Measurements from ENCODE around the gene GNAQ.

DNA sequence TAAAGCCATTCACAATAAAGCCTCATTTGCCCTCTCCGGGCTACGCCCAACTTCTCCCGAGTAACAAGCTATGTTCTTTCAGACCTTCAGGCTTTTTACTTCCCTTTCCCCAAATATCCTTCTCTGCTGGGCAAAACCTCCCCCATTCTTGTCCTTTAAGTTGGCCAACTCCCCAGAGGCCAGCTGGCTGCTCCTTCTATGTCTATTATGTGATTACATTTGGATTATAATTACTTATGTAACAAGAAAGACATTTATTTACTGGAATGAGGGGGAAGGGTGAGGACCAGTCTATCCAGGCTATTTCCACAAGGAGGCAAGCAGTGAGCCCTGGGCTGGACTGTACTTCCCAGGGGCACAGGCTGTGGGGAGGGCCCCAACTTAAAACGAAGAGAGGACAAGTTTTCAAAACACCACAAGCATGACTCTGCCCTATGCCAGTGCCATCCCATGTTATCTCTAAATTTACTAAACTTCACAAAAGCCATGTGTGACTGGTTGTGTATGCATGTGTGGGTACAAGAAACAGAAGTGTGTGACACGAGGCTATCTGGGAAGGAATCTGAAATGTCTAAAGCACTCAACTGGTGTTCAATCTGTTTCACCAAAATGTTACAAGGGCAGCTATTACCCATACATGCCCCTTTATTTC lies 84.5 kb downstream of the GNAQ start:
- TF ChIP-seq, protein P1, sequence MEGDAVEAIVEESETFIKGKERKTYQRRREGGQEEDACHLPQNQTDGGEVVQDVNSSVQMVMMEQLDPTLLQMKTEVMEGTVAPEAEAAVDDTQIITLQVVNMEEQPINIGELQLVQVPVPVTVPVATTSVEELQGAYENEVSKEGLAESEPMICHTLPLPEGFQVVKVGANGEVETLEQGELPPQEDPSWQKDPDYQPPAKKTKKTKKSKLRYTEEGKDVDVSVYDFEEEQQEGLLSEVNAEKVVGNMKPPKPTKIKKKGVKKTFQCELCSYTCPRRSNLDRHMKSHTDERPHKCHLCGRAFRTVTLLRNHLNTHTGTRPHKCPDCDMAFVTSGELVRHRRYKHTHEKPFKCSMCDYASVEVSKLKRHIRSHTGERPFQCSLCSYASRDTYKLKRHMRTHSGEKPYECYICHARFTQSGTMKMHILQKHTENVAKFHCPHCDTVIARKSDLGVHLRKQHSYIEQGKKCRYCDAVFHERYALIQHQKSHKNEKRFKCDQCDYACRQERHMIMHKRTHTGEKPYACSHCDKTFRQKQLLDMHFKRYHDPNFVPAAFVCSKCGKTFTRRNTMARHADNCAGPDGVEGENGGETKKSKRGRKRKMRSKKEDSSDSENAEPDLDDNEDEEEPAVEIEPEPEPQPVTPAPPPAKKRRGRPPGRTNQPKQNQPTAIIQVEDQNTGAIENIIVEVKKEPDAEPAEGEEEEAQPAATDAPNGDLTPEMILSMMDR (IDR thresholded peaks at IDR 0.05) = no peak
- TF ChIP-seq EP300 (IDR thresholded peaks at IDR 0.05) (no peak), POLR2A (IDR thresholded peaks at IDR 0.05) (no peak)

All from upper lobe of left lung (tissue), 4 donors.